Dedifferentiated amniotic fluid mesenchymal stem cell (primary cell): ENCODE results near the gene ADI1.
A peak's percentile ranks its signal among the peaks of the same experiment; 100 is the strongest.

Experiments used
- DNase-seq: peaks from one replicate; pipeline ENCODE4 v3.0.0-alpha.2; 2016; ENCODE audit errors: extremely low spot score

Gene ADI1

DNA sequence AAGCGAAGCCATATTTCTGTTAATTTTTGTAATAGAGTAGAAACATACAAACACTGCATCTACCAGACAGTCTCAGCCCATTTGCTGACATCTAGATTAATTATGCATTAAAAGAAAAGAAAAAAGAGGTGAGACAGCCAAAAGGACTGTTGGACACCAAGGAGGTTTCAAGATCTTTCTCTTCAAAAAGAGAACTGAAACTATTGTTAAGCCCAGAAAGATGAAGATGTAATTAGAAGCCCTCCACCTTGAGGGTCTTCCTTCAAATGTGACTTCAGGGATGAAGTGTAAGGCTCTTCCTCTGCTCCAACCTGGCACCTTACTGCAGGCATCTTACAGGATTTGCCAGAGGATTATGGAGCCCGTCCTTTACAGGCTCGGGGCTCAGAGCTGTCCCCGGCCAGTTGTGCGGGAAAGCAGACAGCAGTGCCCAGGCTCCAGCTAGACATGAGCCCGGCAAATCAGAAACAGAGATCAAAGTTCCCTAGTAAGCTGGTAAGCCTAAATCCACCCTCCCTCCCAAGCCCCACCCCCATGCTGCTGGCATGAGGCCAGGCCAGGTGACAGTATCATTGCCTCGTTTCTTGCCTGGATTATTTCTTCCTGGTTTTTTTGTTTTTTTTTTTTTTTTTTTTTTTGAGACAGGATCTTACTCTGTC, 38.9 kb downstream of the ADI1 start:
- no peak for DNase-seq

DNA sequence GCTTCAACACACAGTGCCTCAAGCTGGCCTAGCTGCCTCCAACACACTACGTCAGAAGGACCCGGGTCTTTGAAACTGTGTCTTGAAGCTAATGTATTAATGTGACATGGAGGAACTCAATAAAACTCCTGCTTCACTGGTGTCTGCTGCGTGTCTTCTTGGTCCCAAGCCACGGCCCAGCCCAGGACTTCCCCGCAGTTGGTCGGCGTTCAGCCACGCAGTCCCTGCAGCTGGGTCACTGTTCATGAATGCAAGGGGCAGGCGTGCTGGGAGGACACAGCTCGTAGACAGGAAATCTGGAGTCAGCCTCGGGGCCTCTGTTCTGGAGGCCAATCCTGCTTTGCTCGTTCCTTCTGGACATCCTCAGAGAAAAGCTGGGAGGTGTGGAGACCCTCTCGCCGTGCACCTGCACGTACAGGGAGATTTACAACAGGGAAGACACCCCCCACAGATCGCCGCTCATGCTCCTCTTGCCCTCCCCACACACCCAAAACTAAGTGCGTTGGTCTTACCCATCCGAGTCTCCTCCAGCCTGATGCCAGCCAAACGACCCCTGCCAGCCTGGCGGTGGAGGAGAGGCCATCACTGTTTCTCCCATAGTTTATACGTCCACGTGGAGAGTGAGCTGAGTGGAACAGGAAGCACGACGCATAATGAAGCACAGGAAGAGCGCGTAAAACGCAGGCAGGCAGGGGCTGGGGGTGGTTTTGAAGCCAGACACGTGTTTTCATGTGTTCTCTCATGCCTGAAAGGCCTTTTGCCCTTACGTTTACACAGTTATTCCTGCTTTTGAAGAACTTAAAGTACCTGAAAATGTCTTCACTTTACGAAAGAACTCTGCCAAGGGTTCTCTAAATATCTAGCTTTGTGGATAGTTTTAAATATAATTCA, 39.7 kb downstream of the ADI1 start:
- no peak for DNase-seq

DNA sequence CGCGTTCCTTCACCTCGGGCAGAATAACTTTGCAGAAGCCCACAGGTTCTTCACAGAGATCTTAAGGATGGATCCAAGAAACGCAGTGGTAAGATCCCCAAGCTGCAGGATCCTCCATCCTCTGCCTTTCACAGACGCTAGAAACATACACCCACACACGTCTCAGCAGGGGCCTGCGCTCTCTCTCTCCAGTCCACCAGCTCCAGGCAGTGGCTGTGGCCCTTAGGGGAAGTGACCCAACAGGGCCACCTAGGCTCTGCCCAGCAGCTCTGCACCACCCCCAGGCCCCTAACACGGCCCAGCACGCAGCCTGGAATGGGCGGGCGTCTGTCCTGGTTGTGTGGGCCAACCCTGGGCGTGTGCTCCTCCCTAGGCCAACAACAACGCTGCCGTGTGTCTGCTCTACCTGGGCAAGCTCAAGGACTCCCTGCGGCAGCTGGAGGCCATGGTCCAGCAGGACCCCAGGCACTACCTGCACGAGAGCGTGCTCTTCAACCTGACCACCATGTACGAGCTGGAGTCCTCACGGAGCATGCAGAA, 40.4 kb downstream of the ADI1 start:
- DNase-seq = no peak

DNA sequence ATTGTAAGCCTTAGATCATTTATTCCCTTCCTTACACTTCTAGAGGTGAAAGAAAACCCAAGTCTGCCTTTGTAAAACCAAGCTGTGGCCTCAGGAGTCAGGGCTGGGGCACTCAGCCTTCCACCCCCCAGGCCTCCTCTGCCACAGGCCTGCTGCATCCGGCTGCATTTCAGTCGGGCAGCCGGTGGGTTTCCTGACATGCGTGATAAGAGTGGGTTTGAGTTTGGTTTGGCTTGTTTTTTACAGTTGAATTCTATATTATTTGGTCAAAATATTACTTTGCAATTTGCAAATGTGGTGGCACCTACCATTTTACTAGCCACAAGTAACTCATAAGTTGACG, 42.4 kb downstream of the ADI1 start:
- DNase-seq = no peak

DNA sequence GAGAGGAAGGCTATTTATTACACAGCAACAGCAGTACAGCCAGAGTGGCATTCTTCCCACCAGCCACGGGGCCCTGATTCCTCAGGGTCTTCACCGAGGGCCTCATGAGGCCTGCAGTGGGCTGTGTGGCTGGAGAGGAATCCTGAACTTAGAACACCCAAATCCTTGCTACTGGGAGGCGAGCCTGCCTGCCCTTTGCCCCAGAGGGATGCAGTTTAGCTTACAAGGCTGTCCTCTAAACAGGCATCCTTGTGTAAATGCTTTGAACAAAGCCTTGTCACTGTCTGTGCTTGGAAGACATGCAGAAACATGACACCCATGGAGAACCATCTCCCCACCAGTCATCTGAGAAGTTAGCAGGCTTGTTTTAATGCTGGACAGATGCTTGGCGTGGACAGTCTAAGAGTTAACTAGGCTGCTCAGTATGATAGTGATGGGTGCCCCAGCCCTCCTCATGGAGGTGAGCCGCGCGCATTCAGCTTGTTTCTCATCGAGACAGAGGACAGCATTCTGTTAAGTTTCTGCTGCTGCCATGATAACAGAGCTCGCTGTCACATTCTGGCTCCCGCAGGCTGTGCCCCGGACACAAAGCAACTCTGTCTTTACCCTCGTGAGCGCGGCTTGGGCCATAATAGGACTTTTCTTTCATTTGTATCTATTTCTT, 42.9 kb downstream of the ADI1 start:
- DNase-seq = no peak

DNA sequence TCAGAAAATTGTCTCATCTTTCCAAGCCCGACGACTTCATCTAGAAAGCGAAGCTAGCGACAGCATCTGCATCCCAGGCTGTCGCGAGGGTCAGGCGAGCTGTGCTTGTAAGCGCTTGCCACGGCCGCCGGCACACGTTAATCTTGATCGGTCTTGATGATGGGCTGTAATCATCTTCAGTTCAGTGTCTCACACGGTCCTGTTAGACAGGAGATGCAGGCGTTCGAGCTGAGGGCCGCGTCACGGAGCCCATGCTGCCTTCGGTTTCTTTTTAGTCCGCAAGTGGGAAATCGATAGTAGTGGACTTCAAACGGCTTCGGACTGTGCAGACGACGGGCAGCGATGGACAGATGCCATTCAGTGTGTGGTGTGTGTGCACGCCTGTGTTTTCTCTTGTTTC, 43.6 kb downstream of the ADI1 start:
- no peak for DNase-seq

DNA sequence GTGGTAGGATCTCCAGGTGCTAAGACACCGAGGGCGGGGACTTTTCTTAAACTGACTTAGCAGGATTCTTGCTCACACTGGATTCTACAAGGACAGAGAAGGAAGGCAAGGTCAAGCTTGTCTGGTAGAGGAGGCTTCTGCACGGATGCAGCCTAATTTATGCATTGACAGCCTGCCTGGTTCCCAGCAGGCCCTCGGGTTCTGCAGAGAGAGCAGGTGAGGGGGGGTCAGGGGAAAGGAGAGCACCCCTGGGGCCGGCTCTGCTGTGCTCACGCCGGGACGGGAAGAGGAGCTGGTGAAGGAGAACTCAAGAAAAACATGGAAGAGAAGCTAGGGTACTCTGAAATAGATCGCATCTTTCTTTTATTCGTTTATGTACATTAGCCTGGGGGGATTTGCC, 46.4 kb downstream of the ADI1 start:
- no peak for DNase-seq

DNA sequence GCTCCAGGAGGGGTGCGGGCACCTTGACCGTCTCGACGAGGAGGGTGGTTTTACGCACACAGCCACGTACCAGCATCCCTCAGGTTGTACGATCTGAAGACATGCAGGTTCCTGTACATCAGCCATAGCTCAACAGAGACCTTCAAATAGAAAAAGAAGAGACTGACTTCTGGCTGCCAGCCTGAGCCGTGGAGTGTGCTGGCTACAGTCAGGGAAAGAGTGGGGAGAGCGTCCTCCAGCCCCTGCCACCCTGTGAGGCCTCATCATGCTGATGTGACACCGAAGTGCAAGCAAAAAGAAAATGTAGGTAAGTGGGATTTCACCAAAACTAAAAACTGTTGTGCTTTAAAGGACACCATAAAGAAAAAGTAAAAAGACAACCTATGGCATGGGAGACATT, 47.0 kb downstream of the ADI1 start:
- DNase-seq = no peak

DNA sequence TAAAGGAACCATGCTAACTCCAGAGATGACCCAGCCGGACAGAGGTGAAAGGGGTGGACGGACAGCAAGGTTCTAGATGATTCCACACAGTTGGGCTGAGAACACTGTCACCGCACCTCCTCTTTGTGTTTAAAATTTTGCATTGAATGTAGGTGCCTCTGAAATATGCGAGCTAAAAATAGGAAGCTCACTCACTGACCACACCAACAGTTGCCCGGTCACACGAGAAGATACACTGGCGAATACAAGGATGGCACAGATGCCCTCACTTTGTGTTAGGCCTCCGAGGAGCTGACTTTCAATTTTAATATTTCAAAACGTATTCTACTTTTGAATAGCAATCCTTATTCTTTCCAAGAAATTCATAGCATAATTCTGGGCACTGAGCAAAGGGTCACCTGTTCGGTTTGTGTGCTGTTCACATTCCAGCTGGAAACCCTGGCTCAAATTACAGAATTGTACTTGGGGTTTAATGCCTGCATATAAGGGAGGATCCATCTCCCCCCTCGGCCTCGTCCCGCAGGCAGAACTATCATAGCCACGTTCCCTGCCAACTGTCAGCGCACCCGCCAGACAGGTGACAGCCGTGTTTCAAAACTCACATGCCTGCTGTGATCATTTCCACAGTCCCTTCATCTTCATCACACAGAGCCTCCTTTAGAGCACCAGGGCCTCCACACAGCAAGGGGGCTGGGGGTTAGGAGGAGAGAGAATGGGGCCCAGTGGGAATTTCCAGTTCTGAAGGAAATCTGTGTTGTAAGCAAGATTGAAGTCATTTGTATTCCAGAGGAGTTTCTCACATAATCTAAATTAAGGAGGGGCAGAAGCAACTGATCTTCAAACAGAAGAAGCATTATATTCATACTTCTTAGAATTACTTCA, 48.2 kb downstream of the ADI1 start:
- no peak for DNase-seq

DNA sequence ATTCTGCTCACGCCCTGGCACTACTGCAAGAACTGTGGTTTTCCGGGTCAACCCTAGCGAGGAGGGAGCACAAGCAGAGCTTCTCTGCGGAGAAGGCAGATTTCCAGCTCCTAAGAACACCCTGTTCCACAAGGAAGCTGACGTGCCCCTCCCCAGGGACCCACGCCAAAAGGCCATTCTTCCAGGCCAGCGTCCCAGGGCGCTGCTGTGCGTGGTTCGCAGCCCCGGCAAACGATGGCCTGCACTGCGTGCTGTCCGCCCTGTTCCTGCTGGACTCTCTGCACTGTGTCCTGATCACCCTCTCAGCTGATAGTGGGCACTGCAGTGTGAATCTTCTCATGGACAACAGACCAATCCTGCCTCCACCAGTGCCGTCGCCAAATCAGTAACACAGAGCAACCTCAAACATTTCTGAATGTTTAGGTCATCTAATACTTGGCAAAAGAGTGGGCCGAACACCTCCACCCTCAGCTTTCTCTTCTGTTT, 49.1 kb downstream of the ADI1 start:
- no peak for DNase-seq

DNA sequence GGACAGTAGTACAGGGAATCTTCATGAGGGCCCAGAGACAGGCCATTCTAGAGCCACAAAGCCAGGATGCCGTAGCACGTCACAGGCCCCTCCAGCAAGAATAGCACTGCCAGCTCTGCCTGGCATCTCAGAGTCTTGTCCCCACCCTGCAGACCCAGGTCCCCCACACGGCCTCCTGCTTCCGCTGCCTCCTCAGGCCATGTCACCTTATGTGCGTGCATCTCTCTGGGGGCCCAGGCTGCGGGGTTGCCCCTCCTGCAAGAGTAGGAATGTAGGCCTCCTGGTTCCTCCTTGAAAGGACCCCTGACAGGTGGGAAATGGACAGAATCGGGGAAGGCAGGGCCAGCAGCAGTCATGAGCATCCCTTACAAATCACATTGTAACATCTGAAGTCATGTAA, 49.8 kb downstream of the ADI1 start:
- no peak for DNase-seq

DNA sequence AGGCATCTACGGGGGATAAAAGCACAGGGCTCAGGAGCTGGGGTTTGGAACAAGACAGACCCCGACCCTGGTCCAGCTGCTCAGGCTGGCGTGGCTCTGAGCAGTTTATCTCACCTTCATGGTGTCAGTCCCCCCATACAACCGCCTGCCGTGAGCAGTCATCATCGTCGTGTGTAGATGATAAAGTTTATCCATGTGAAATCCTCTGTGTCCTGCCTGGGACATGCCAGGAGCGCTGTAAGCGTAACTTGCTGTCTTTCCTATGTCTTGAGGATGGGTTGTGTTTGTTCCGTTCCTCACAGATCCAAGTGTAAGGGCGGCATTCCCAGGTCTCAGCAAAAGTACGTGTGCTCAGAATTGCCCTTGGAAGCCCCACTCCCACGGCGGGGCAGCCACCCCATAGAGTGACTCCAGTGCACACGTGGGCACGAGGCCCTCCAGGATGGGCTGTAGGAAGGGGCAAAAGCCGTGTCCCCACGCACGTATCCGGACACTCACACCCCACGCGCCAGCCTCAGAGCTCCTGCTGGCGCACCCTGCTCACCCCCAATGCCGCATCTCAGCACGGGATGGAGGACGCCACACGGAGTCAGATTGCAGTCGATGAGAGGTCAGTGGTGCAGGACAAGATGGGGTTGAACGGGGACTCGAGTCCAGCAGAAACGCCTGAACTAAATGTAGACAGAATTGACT, 50.9 kb downstream of the ADI1 start:
- no peak for DNase-seq

DNA sequence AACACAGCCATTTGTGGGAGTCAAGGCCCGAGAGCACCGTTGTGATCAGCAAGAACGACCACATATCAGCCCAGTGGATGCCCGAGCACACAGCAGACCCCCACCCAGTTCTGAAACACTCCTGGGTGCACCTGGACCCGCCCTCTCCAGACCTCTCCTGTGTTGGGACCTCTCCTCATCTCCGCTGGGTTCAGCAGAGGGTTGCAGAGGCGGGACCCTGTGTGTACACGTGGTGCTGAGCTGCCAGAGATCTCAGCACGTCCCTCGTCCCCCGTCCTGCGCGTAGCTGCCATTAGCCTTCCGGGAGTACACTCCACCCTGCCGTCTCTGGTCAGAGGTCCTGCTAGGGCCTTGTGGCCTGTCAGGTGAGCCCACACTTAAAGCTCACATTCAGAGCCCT, 51.7 kb downstream of the ADI1 start:
- no peak for DNase-seq

DNA sequence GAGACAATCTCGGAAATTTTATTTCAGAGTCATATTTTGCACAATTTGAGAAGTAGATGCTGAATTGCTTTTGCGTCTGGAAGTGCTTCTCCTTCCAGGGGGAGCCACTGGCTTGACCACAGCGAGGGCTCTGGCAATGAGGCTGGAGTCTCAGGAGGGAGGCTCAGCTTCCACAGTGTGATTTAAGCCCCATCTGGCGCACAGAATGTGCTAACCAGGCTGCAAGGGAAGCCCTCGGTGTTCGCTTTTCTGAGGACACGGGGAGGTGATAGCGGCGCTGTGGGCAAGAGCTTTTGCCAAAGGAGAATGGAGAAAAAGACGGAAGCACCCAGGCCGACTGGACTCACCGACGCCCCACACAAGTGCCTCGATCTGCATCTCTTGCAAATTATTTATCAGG, 52.4 kb downstream of the ADI1 start:
- DNase-seq = no peak

DNA sequence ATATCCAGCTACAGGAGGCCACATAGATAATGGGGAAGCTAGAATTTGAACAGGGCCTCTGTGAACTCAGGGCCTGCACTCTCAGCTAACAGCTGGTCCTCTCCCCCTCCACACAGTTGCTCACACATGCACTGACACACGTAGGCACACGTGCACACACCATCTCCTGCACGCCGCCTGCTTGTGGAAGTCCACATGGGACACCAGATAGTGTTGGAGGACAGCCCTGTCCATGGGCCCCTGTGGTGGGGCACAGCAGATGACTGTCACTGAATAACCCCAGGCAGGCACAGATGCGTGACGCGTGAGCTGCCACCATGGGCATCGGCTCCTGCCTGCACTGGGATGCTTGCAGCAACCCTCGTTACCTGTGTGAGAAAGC, 52.9 kb downstream of the ADI1 start:
- no peak for DNase-seq

DNA sequence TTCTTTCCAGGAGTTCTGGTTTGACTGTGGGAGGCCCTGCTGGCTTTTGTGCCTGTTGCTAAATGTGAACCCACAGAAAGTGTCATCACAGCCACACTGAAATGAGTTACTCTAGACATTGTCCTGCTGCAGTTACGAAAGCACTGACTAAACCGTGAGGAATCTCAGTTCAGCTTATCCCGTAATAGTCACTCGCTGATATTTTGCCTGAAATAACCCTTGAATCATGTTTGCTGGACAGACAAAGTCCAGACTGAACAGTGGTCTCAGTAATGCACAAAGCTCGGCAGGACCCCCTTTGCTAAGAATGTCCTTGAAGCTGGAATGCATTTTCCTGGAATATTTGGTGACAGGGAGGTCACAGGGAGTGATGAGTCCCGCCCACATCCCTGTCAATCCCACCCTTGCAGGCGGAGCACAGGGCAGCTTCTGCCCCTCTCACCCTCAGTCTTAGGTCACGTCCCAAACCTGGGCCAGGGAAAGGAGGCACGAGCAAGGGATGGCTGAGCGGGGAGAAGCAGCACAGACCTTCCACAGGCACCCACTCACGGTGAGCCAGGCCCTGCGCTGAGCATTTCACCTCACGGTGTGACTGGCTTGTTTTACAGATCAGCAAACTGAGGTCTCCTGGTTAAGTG, 53.4 kb downstream of the ADI1 start:
- peak; percentile 81 for DNase-seq

DNA sequence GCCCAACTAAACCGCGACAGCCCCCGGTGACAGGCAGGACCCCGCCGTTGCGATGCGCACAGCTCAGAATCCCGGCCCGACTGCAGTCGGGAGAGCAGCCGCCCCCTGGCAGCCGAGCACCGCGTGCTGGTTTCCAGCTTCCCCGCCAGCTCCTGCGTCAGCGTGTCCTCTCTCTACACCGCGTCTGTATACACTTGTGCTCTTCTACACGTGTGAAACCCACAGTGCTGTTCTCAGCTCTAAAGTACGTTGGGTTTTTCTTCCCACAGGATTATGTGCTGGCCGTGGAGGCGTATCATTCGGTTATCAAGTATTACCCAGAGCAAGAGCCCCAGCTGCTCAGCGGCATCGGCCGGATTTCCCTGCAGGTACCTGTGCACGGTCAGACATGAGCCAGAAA, 54.0 kb downstream of the ADI1 start:
- no peak for DNase-seq

DNA sequence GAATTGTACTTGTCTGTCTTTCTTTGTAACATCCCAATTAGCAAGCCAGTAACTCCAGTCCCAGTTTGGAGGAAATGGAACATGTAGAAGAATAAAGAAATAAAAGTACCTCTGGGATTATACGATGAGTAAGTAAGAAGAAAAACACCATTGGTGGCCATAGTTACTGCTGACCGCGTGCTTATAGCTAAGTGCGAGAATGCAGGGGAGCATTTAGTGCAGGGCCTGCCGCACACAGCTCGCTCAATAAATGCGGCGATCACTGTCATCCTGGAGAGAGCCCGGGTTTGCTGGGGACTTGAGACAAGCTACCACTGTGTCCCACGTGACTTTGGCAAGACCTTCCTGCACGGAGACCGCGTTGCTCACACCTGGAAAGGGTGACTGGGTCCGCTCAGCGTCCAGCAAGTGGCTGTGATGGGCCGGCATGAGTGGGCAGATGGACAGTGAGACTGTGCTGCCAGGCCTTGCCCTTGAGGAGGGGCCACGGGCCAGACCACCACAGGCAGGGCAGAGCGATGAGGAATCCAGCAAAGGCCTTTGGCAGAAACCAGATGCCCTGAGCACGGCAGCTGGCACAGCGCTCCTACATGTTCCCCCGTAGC, 54.8 kb downstream of the ADI1 start:
- DNase-seq = no peak

DNA sequence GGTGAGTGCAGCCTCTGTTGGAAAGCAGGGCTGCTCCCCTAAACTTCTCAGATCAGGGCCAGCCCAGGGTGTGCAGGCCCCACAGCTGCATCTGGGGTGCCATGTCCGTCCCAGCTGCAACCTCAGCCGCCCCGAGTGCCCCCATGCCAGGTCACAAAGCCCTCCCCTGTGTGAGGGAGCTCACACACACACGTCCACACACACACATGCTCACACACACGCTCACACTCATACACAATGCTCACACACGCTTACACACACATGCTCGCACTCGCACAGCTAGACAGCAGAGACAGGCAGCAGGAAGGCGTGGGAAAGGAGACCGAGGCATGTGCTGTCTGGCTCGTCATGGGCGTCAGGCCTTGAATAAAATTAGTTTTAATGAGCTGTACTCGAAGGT, 55.4 kb downstream of the ADI1 start:
- no peak for DNase-seq

DNA sequence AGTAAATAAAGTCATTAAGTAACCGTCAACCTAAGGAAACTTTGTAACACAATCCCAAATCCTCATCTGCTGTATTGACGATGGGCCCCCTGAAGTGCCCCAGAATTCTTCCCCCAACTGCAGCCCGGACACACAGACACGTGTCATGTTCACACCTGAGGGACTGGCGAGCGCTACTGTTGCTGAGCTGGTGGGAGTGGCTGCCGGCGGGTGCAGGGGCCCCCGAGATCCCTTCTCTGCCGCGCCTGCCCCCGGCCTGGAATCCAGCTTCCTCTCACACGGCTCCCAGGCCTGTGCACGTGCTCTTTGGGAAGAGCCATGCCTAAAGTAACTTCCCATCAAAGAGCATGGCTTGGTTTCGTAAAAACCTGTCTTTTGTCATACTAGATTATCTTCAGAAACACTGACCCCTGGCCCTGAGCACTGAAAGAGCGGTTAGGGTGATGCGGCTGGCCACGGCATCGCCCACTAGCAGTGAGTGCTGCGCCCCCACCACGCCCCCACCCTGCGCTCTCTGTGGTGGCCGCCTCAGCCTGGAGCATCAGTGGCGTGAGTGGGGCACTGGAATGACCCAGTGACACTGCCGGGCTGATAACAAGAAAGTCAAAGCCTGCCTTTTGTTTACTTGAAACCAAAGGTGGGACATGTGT, 56.0 kb downstream of the ADI1 start:
- DNase-seq = no peak
